B cell (primary cell): ENCODE results near the gene SLC39A11. TPM values are rescaled to one million over a fixed set of nuclear protein-coding genes. Genes with fewer than 3 reads are reported as not detected.

Source experiments
- ATAC-seq: fragments of 200-7000 bp; cut with Tn5 transposase; one replicate; pipeline ENCODE4 v1.10.0; 2021; ENCODE audit warnings: low read depth, mild to moderate bottlenecking, moderate number of reproducible peaks, moderate library complexity
- CTCF ChIA-PET: fragments of 350-600 bp; sonication (Branson Sonifier 250); formaldehyde crosslinking; loops from one replicate; lab custom pipeline; 2021; ENCODE audit warnings: antibody characterized with exemption, inconsistent platforms; lab: Charles Lee
- POLR2A ChIA-PET: fragments of 350-600 bp; sonication (Branson Sonifier 250); formaldehyde crosslinking; loops from one replicate; lab custom pipeline; 2021; ENCODE audit warnings: antibody characterized with exemption; lab: Charles Lee
- DNase-seq: peaks from one replicate; pipeline ENCODE4 v3.0.0; 2013
- H2AFZ ChIP-seq: 2 replicates; pipeline ENCODE4 v1.6.1; 2012; ENCODE audit warnings: mild to moderate bottlenecking, low read depth, low read length; ENCODE audit not compliant: insufficient read depth, poor library complexity, severe bottlenecking
- H3K27ac ChIP-seq, 2 donors: 1 replicate in 1 of 2; 2 replicates in 1 of 2; pipeline ENCODE4 v1.5.1; 2012 to 2013; ENCODE audit warnings: low read length in 2 of 2, mild to moderate bottlenecking in 2 of 2, moderate library complexity in 1 of 2
- H3K27me3 ChIP-seq, 4 experiments: fragments of 200-600 bp in 1 of 4; sonication (generic) in 1 of 4; replicated peaks in 1 of 4; 1 replicate in 2 of 4; 2 replicates in 2 of 4; pipeline versions ENCODE4 v1.6.1 to v1.7.0; 2013 to 2016; ENCODE audit warnings: low read length in 3 of 4, mild to moderate bottlenecking in 2 of 4, mixed read lengths in 1 of 4, moderate library complexity in 1 of 4; ENCODE audit not compliant: insufficient read depth in 4 of 4, control insufficient read depth in 3 of 4; ENCODE audit errors: control extremely low read depth in 1 of 4
- H3K36me3 ChIP-seq, 2 experiments: replicated peaks in 1 of 2; 1 replicate in 1 of 2; 2 replicates in 1 of 2; pipeline versions ENCODE4 v1.6.1 to v1.7.1; 2013; ENCODE audit warnings: low read length in 1 of 2; ENCODE audit not compliant: insufficient read depth in 2 of 2, control insufficient read depth in 1 of 2; ENCODE audit errors: control extremely low read depth in 1 of 2, extremely low read depth in 1 of 2
- H3K4me1 ChIP-seq, 2 donors: fragments of 200-600 bp in 1 of 2; sonication (generic) in 1 of 2; 1 replicate in 1 of 2; 2 replicates in 1 of 2; pipeline versions ENCODE4 v1.5.1 to v1.6.1; 2013 to 2017; ENCODE audit warnings: low read length in 2 of 2; ENCODE audit not compliant: control insufficient read depth in 2 of 2, insufficient read depth in 2 of 2
- H3K4me2 ChIP-seq: replicated peaks from 2 replicates; pipeline ENCODE3; 2012; ENCODE audit warnings: mild to moderate bottlenecking, low read depth, low read length; ENCODE audit not compliant: poor library complexity, severe bottlenecking
- H3K4me3 ChIP-seq, 5 experiments: fragments of 200-600 bp in 1 of 5; sonication (generic) in 1 of 5; 1 replicate in 3 of 5; 2 replicates in 2 of 5; pipeline versions ENCODE4 v1.5.1 to v1.7.0; 2011 to 2016; ENCODE audit warnings: low read length in 4 of 5, mild to moderate bottlenecking in 4 of 5, low read depth in 2 of 5, control low read depth in 1 of 5, moderate library complexity in 1 of 5; ENCODE audit not compliant: insufficient read depth in 1 of 5; ENCODE audit errors: control extremely low read depth in 1 of 5, extremely low read depth in 1 of 5
- H3K79me2 ChIP-seq: fragments of 200-600 bp; sonication (generic); one replicate; pipeline ENCODE4 v1.6.0; 2016; ENCODE audit warnings: low read length; ENCODE audit not compliant: control insufficient read depth, insufficient read depth
- H3K9ac ChIP-seq: fragments of 200-600 bp; sonication (generic); 2 replicates; pipeline ENCODE4 v1.6.1; 2017; ENCODE audit warnings: mild to moderate bottlenecking, low read length, moderate library complexity
- H3K9me3 ChIP-seq, 3 donors: one replicate each; pipeline versions ENCODE4 v1.6.1 to v1.7.1; 2013; ENCODE audit warnings: low read length in 2 of 3; ENCODE audit not compliant: control insufficient read depth in 2 of 3, insufficient read depth in 1 of 3; ENCODE audit errors: control extremely low read depth in 1 of 3
- H4K20me1 ChIP-seq: 2 replicates; pipeline ENCODE4 v1.6.0; 2012; ENCODE audit warnings: mild to moderate bottlenecking, low read length; ENCODE audit not compliant: insufficient read depth, control insufficient read depth, poor library complexity, severe bottlenecking
- H3K27ac Mint-ChIP-seq: one replicate; pipeline ENCODE4 v1.8.0; 2021; ENCODE audit warnings: mixed read lengths
- H3K27me3 Mint-ChIP-seq: one replicate; pipeline ENCODE4 v1.8.0; 2021; ENCODE audit warnings: mixed read lengths
- H3K4me1 Mint-ChIP-seq: one replicate; pipeline ENCODE4 v1.8.0; 2021; ENCODE audit warnings: mixed read lengths
- H3K4me3 Mint-ChIP-seq: one replicate; pipeline ENCODE4 v1.8.0; 2021; ENCODE audit warnings: mixed read lengths
- H3K9me3 Mint-ChIP-seq: one replicate; pipeline ENCODE4 v1.8.0; 2022; ENCODE audit warnings: mixed read lengths; ENCODE audit not compliant: insufficient read depth
- EZH2 ChIP-seq: IDR thresholded peaks from 2 replicates; pipeline ENCODE4 v1.6.1; 2012; ENCODE audit warnings: borderline replicate concordance, low read depth, mild to moderate bottlenecking, moderate library complexity, low read length; ENCODE audit not compliant: insufficient read depth, poor library complexity, severe bottlenecking
- WGBS: methylation state at CpG from one replicate; pipeline ENCODE4 v1.1.5; 2013; ENCODE audit warnings: missing lambda C conversion rate; ENCODE audit not compliant: insufficient coverage; 5-methylcytosine and 5-hydroxymethylcytosine counted together
- intact Hi-C: fragments of 100-400 bp; cut with micrococcal nuclease; formaldehyde crosslinking; loops from one replicate; pipeline ENCODE4 v1.10.0; 2022
- polyA plus RNA-seq: library from polyadenylated mRNA; depleted of rRNA; stranded (reverse); fragments of >200 nt; gene quantifications from 2 replicates; pipeline ENCODE4 v1.2.3, GENCODE V29; 2012
- total RNA-seq, 2 donors: library from RNA; stranded (reverse); fragments of 120-200 nt in 1 of 2; gene quantifications; 1 replicate in 1 of 2; 2 replicates in 1 of 2; pipeline versions ENCODE4 v1.2.3 to v1.2.4, GENCODE V29; 2013 to 2022
- TF ChIP-seq, protein P1 (sequence below): fragments of 200-600 bp; IDR thresholded peaks from one replicate; pipeline ENCODE4 v1.8.0; 2022; ENCODE audit warnings: antibody characterized with exemption, mild to moderate bottlenecking

Gene SLC39A11
- total and polyA plus RNA-seq, 2 donors (not counting 1 experiment from before 2014, with no cell fraction given): 6.9 to 39.6 TPM

DNA sequence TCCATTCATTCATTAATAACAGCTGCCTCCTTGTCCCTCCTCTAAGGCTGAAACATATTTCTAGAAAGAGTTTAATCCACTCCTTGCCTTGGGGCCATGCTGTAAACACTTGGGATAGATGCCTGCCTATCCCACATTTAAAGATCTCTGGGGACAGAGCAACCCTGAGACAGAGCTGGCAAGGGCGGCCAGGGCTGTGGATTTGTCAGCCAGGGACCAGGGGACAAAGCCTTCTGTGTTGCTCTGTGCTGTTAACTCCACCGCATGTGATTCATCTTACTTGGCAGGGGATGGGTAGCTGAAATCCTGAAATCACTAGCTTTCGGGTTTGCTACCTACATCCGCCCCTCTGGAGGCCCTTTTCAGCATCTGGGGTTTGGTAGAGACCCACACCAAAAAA lies 392.9 kb downstream of the SLC39A11 start:
- Histone ChIP-seq H3K4me2 (no peak overlapping the region), H3K4me1 (no peaks in the 10 kb centered on the region), H3K9me3 (peaks cover 0 to 14% (median 0%) of the 10 kb centered on the region in 3 donors), H3K79me2 (no peaks in the 10 kb centered on the region), H2AFZ (no peak overlapping the region), H3K36me3 (no peaks in the 10 kb centered on the region), H4K20me1 (no peaks in the 10 kb centered on the region), H3K27me3 (no peaks in the 10 kb centered on the region), H3K27ac (no peak overlapping the region), H3K4me3 (no peak overlapping the region), H3K9ac (no peak overlapping the region)
- Mint-ChIP-seq H3K4me1 (no peaks in the 10 kb centered on the region), H3K4me3 (no peak overlapping the region), H3K27me3 (no peaks in the 10 kb centered on the region), H3K9me3 (peaks cover 4% of the 10 kb centered on the region), H3K27ac (no peak overlapping the region)
- TF ChIP-seq EZH2: no peak
- TF ChIP-seq, protein P1, sequence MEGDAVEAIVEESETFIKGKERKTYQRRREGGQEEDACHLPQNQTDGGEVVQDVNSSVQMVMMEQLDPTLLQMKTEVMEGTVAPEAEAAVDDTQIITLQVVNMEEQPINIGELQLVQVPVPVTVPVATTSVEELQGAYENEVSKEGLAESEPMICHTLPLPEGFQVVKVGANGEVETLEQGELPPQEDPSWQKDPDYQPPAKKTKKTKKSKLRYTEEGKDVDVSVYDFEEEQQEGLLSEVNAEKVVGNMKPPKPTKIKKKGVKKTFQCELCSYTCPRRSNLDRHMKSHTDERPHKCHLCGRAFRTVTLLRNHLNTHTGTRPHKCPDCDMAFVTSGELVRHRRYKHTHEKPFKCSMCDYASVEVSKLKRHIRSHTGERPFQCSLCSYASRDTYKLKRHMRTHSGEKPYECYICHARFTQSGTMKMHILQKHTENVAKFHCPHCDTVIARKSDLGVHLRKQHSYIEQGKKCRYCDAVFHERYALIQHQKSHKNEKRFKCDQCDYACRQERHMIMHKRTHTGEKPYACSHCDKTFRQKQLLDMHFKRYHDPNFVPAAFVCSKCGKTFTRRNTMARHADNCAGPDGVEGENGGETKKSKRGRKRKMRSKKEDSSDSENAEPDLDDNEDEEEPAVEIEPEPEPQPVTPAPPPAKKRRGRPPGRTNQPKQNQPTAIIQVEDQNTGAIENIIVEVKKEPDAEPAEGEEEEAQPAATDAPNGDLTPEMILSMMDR: no peak
- CTCF ChIA-PET: no interaction called here
- DNase-seq (no peak), ATAC-seq (no peak)
- POLR2A ChIA-PET: no interaction called here
- intact Hi-C loops: no loop called here
- WGBS: 100% methylated on average over 3 of the region's 4 CpGs

GRCh38 chr17:72697602-72698146 lies 394.8 kb downstream of the SLC39A11 start:
- CTCF ChIA-PET: no interaction called here

More at GRCh38 chr17:72697602-72698146, 394.8 kb downstream of the SLC39A11 start:
- no peaks in the 10 kb centered on the region for H3K36me3 ChIP-seq
- H3K9ac ChIP-seq: no peak overlapping the region
- Mint-ChIP-seq H3K4me3 (no peak overlapping the region), H3K27ac (no peak overlapping the region), H3K27me3 (no peaks in the 10 kb centered on the region), H3K4me1 (no peaks in the 10 kb centered on the region), H3K9me3 (peaks cover 4% of the 10 kb centered on the region)
- H3K27me3 ChIP-seq: no peaks in the 10 kb centered on the region
- WGBS: 94% methylated on average over 5 of the region's 9 CpGs
- POLR2A ChIA-PET: no interaction called here
- no peak overlapping the region for H3K4me2 ChIP-seq
- H3K4me3 ChIP-seq: no peak overlapping the region
- intact Hi-C loops: no loop called here
- H3K9me3 ChIP-seq: peaks cover 0 to 14% (median 0%) of the 10 kb centered on the region in 3 donors
- no peaks in the 10 kb centered on the region for H4K20me1 ChIP-seq
- H3K79me2 ChIP-seq: no peaks in the 10 kb centered on the region
- H2AFZ ChIP-seq: no peak overlapping the region
- no peaks in the 10 kb centered on the region for H3K4me1 ChIP-seq
- TF ChIP-seq EZH2: no peak
- TF ChIP-seq, protein P1: no peak
- no peak overlapping the region for H3K27ac ChIP-seq
- DNase-seq (no peak), ATAC-seq (no peak)
